WTC11 (cell line): Measurements from ENCODE around the gene OR6M1. TPM values are rescaled to one million over a fixed set of nuclear protein-coding genes. Genes with fewer than 3 reads are reported as not detected.

Source experiments
- ATAC-seq: fragments of 200-7000 bp; cut with Tn5 transposase; 2 replicates; pipeline ENCODE4 v1.10.0; 2021; ENCODE audit warnings: mild to moderate bottlenecking, moderate library complexity
- CTCF ChIA-PET: fragments of 300-600 bp; sonication (Branson Sonifier 250); formaldehyde crosslinking; loops from one replicate; lab custom pipeline; 2021; ENCODE audit warnings: antibody characterized with exemption; lab: Charles Lee
- POLR2A ChIA-PET: fragments of 350-600 bp; sonication (Branson Sonifier 250); formaldehyde crosslinking; loops from one replicate; lab custom pipeline; 2021; ENCODE audit warnings: antibody characterized with exemption; lab: Charles Lee
- DNase-seq: peaks from one replicate; pipeline ENCODE4 v3.0.0; 2021; ENCODE audit warnings: low spot score
- H3K27ac Mint-ChIP-seq: 2 replicates; pipeline ENCODE4 v1.8.0; 2021; ENCODE audit warnings: mixed read lengths
- H3K27me3 Mint-ChIP-seq: 2 replicates; pipeline ENCODE4 v1.8.0; 2021; ENCODE audit warnings: low read depth, mild to moderate bottlenecking, moderate library complexity, mixed read lengths
- H3K36me3 Mint-ChIP-seq: 2 replicates; pipeline ENCODE4 v1.8.0; 2021; ENCODE audit warnings: mixed read lengths
- H3K4me1 Mint-ChIP-seq: 2 replicates; pipeline ENCODE4 v1.8.0; 2022; ENCODE audit warnings: mixed read lengths
- H3K4me3 Mint-ChIP-seq: 2 replicates; pipeline ENCODE4 v1.8.0; 2021; ENCODE audit warnings: mild to moderate bottlenecking, moderate library complexity, mixed read lengths
- H3K9me3 Mint-ChIP-seq: 2 replicates; pipeline ENCODE4 v1.8.0; 2021; ENCODE audit warnings: mixed read lengths
- EMX1 ChIP-seq: fragments of 250-450 bp; sonication (Bioruptor Pico); IDR thresholded peaks from 2 replicates; pipeline ENCODE4 v1.8.0; 2021; ENCODE audit warnings: mild to moderate bottlenecking
- ESRRA ChIP-seq: sonication (generic); formaldehyde crosslinking; IDR thresholded peaks from 2 replicates; pipeline ENCODE4 v1.8.1; 2022; ENCODE audit warnings: mild to moderate bottlenecking, missing genetic modification reagents, borderline replicate concordance
- ETV6 ChIP-seq: sonication (generic); formaldehyde crosslinking; IDR thresholded peaks from 2 replicates; pipeline ENCODE4 v1.8.1; 2022; ENCODE audit warnings: mild to moderate bottlenecking, missing genetic modification reagents
- GABPB1 ChIP-seq: sonication (generic); formaldehyde crosslinking; IDR thresholded peaks from 2 replicates; pipeline ENCODE4 v1.8.1; 2023; ENCODE audit warnings: mild to moderate bottlenecking, missing genetic modification reagents
- OVOL2 ChIP-seq: fragments of 250-450 bp; sonication (Bioruptor Pico); IDR thresholded peaks from 2 replicates; pipeline ENCODE4 v1.9.0; 2021; ENCODE audit warnings: mild to moderate bottlenecking, borderline replicate concordance
- PRRX2 ChIP-seq: fragments of 250-450 bp; sonication (Bioruptor Pico); IDR thresholded peaks from 2 replicates; pipeline ENCODE4 v1.8.0; 2021; ENCODE audit warnings: mild to moderate bottlenecking
- RELA ChIP-seq: sonication (generic); formaldehyde crosslinking; IDR thresholded peaks from 2 replicates; pipeline ENCODE4 v1.8.1; 2022; ENCODE audit warnings: missing genetic modification reagents, mild to moderate bottlenecking, borderline replicate concordance
- RORB ChIP-seq: fragments of 250-450 bp; sonication (Bioruptor Pico); IDR thresholded peaks from 2 replicates; pipeline ENCODE4 v1.9.0; 2021; ENCODE audit warnings: mild to moderate bottlenecking
- SMAD3 ChIP-seq: sonication (generic); formaldehyde crosslinking; IDR thresholded peaks from 2 replicates; pipeline ENCODE4 v1.8.0; 2022; ENCODE audit warnings: missing genetic modification reagents, mild to moderate bottlenecking, borderline replicate concordance
- TP53 ChIP-seq: sonication (generic); formaldehyde crosslinking; IDR thresholded peaks from 2 replicates; pipeline ENCODE4 v1.8.1; 2023; ENCODE audit warnings: mild to moderate bottlenecking, missing genetic modification reagents
- USF1 ChIP-seq: sonication (generic); formaldehyde crosslinking; IDR thresholded peaks from 2 replicates; pipeline ENCODE4 v1.8.0; 2022; ENCODE audit warnings: mild to moderate bottlenecking, missing genetic modification reagents
- ZNF219 ChIP-seq: sonication (generic); formaldehyde crosslinking; IDR thresholded peaks from 2 replicates; pipeline ENCODE4 v1.8.0; 2023; ENCODE audit warnings: missing genetic modification reagents, mild to moderate bottlenecking, borderline replicate concordance
- ZNF232 ChIP-seq: sonication (generic); formaldehyde crosslinking; IDR thresholded peaks from 2 replicates; pipeline ENCODE4 v1.8.0; 2022; ENCODE audit warnings: mild to moderate bottlenecking, missing genetic modification reagents
- ZNF317 ChIP-seq: sonication (generic); formaldehyde crosslinking; IDR thresholded peaks from 2 replicates; pipeline ENCODE4 v1.8.1; 2023; ENCODE audit warnings: low read depth, mild to moderate bottlenecking, moderate library complexity, missing genetic modification reagents, borderline replicate concordance
- ZNF416 ChIP-seq: fragments of 250-450 bp; sonication (Bioruptor Pico); IDR thresholded peaks from 2 replicates; pipeline ENCODE4 v1.9.0; 2021; ENCODE audit warnings: mild to moderate bottlenecking, inconsistent platforms
- total RNA-seq: library from RNA; stranded (reverse); gene quantifications from 3 replicates; pipeline ENCODE4 v1.2.3, GENCODE V29; 2021
- TF ChIP-seq, protein P1 (sequence below): sonication (generic); formaldehyde crosslinking; IDR thresholded peaks from 2 replicates; pipeline ENCODE4 v1.8.0; 2023; ENCODE audit warnings: missing genetic modification reagents
- TF ChIP-seq, protein P2 (sequence below): sonication (generic); formaldehyde crosslinking; IDR thresholded peaks from 2 replicates; pipeline ENCODE4 v1.8.1; 2022; ENCODE audit warnings: low read depth, missing genetic modification reagents, borderline replicate concordance
- TF ChIP-seq, protein P3 (sequence below): sonication (generic); formaldehyde crosslinking; IDR thresholded peaks from 2 replicates; pipeline ENCODE4 v1.8.1; 2023; ENCODE audit warnings: mild to moderate bottlenecking, missing genetic modification reagents, borderline replicate concordance
- TF ChIP-seq, protein P4 (sequence below): sonication (generic); formaldehyde crosslinking; IDR thresholded peaks from 2 replicates; pipeline ENCODE4 v1.8.0; 2023; ENCODE audit warnings: mild to moderate bottlenecking, missing genetic modification reagents
- TF ChIP-seq, protein P5 (sequence below): sonication (generic); formaldehyde crosslinking; IDR thresholded peaks from 2 replicates; pipeline ENCODE4 v1.8.1; 2022; ENCODE audit warnings: low read depth, mild to moderate bottlenecking, moderate library complexity, missing genetic modification reagents, borderline replicate concordance

Gene OR6M1
- total RNA-seq, 1 experiment from 2014 or later: not detected

GRCh38 chr11:123796226-123796625 is 9.9 kb downstream of the OR6M1 start (continued):
- TF ChIP-seq USF1 (no peak), OVOL2 (CRISPR knock-in tag) (no peak), ESRRA (CRISPR knock-in tag) (no peak), ZNF317 (CRISPR knock-in tag) (no peak)
- TF ChIP-seq, protein P1, sequence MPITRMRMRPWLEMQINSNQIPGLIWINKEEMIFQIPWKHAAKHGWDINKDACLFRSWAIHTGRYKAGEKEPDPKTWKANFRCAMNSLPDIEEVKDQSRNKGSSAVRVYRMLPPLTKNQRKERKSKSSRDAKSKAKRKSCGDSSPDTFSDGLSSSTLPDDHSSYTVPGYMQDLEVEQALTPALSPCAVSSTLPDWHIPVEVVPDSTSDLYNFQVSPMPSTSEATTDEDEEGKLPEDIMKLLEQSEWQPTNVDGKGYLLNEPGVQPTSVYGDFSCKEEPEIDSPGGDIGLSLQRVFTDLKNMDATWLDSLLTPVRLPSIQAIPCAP (CRISPR knock-in tag): no peak

DNA sequence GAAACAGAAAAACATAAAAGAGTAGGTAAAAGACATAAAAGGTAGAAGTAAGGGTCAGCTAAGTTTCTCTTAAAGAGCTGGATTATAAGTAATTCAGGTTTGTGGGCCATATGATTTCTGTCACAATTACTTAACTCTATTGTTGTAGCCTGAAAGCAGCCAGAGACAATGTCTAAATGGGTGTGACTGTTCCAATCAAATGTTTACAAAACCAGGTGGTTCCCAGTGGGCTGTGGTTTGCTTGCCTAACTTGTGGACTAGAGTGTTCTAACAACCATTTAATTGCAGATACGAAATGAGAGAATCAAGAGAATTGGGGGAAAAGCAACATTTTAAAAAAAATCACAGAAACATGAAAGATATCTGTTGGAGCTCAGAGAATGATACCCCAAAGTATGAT is 22.6 kb downstream of the OR6M1 start:
- DNase-seq (no peak), ATAC-seq (no peak)
- H3K36me3 Mint-ChIP-seq: peaks cover 42% of the 10 kb centered on the region
- ChIA-PET POLR2A (no interaction called here), CTCF (no interaction called here)
- TF ChIP-seq, protein P2, sequence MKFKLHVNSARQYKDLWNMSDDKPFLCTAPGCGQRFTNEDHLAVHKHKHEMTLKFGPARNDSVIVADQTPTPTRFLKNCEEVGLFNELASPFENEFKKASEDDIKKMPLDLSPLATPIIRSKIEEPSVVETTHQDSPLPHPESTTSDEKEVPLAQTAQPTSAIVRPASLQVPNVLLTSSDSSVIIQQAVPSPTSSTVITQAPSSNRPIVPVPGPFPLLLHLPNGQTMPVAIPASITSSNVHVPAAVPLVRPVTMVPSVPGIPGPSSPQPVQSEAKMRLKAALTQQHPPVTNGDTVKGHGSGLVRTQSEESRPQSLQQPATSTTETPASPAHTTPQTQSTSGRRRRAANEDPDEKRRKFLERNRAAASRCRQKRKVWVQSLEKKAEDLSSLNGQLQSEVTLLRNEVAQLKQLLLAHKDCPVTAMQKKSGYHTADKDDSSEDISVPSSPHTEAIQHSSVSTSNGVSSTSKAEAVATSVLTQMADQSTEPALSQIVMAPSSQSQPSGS (CRISPR knock-in tag): no peak
- TF ChIP-seq SMAD3 (CRISPR knock-in tag): no peak
- TF ChIP-seq ZNF232: no peak
- no peak for TF ChIP-seq EMX1 (CRISPR knock-in tag)
- TF ChIP-seq ZNF219 (CRISPR knock-in tag): no peak
- no peak for TF ChIP-seq ZNF416
- TF ChIP-seq, protein P3, sequence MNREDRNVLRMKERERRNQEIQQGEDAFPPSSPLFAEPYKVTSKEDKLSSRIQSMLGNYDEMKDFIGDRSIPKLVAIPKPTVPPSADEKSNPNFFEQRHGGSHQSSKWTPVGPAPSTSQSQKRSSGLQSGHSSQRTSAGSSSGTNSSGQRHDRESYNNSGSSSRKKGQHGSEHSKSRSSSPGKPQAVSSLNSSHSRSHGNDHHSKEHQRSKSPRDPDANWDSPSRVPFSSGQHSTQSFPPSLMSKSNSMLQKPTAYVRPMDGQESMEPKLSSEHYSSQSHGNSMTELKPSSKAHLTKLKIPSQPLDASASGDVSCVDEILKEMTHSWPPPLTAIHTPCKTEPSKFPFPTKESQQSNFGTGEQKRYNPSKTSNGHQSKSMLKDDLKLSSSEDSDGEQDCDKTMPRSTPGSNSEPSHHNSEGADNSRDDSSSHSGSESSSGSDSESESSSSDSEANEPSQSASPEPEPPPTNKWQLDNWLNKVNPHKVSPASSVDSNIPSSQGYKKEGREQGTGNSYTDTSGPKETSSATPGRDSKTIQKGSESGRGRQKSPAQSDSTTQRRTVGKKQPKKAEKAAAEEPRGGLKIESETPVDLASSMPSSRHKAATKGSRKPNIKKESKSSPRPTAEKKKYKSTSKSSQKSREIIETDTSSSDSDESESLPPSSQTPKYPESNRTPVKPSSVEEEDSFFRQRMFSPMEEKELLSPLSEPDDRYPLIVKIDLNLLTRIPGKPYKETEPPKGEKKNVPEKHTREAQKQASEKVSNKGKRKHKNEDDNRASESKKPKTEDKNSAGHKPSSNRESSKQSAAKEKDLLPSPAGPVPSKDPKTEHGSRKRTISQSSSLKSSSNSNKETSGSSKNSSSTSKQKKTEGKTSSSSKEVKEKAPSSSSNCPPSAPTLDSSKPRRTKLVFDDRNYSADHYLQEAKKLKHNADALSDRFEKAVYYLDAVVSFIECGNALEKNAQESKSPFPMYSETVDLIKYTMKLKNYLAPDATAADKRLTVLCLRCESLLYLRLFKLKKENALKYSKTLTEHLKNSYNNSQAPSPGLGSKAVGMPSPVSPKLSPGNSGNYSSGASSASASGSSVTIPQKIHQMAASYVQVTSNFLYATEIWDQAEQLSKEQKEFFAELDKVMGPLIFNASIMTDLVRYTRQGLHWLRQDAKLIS: no peak
- TF ChIP-seq, protein P4, sequence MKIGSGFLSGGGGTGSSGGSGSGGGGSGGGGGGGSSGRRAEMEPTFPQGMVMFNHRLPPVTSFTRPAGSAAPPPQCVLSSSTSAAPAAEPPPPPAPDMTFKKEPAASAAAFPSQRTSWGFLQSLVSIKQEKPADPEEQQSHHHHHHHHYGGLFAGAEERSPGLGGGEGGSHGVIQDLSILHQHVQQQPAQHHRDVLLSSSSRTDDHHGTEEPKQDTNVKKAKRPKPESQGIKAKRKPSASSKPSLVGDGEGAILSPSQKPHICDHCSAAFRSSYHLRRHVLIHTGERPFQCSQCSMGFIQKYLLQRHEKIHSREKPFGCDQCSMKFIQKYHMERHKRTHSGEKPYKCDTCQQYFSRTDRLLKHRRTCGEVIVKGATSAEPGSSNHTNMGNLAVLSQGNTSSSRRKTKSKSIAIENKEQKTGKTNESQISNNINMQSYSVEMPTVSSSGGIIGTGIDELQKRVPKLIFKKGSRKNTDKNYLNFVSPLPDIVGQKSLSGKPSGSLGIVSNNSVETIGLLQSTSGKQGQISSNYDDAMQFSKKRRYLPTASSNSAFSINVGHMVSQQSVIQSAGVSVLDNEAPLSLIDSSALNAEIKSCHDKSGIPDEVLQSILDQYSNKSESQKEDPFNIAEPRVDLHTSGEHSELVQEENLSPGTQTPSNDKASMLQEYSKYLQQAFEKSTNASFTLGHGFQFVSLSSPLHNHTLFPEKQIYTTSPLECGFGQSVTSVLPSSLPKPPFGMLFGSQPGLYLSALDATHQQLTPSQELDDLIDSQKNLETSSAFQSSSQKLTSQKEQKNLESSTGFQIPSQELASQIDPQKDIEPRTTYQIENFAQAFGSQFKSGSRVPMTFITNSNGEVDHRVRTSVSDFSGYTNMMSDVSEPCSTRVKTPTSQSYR: no peak
- no peak for TF ChIP-seq USF1
- no peak for TF ChIP-seq RELA (CRISPR knock-in tag)
- no peak for TF ChIP-seq RORB (CRISPR knock-in tag)
- no peak for TF ChIP-seq PRRX2 (CRISPR knock-in tag)
- no peak for TF ChIP-seq GABPB1
- TF ChIP-seq ETV6: no peak
- TF ChIP-seq TP53 (CRISPR knock-in tag): no peak
- TF ChIP-seq, protein P5, sequence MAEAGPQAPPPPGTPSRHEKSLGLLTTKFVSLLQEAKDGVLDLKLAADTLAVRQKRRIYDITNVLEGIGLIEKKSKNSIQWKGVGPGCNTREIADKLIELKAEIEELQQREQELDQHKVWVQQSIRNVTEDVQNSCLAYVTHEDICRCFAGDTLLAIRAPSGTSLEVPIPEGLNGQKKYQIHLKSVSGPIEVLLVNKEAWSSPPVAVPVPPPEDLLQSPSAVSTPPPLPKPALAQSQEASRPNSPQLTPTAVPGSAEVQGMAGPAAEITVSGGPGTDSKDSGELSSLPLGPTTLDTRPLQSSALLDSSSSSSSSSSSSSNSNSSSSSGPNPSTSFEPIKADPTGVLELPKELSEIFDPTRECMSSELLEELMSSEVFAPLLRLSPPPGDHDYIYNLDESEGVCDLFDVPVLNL (CRISPR knock-in tag): no peak
- H3K9me3 Mint-ChIP-seq: peaks cover 46% of the 10 kb centered on the region
- no peak overlapping the region for H3K4me3 Mint-ChIP-seq
- H3K27me3 Mint-ChIP-seq: no peaks in the 10 kb centered on the region; the same call in 1 of the 2 replicates
- peaks cover 38% of the 10 kb centered on the region for H3K4me1 Mint-ChIP-seq
- no peak overlapping the region for H3K27ac Mint-ChIP-seq
